ENCODE results near the gene ZC3H6. TPM values are rescaled to one million over a fixed set of nuclear protein-coding genes. Genes with fewer than 3 reads are reported as not detected.

The ZC3H6 gene
- total RNA-seq: 7.2 and 9.0 TPM in 2 replicates

- intact Hi-C loops (cut with micrococcal nuclease): loop anchor here (1.0 to 5.0 kb wide), 10 partner anchors 16 to 489 kb away; partner anchors contain the start of genes ANAPC1, CHCHD5, CKAP2L and POLR1B
These were observed at the start of gene ZC3H6 for GRCh38 chr2:112275311-112275886. Gene ZC3H6, plus strand, starts transcription at chr2:112275597. Its CDS starts 398 bp downstream, at chr2:112275995.

- intact Hi-C loops (cut with micrococcal nuclease): no loop called here
These were observed 46.0 kb upstream of the ZC3H6 start for GRCh38 chr2:112229348-112229747.

GRCh38 chr2:112230371-112230770 is 45.0 kb upstream of the ZC3H6 start:
- intact Hi-C loops (cut with micrococcal nuclease): loop anchor here (5.0 kb wide), 1 partner anchor 108 kb away; no protein-coding TSS in a partner anchor

GRCh38 chr2:112239862-112240261 is 35.5 kb upstream of the ZC3H6 start:
- intact Hi-C loops (cut with micrococcal nuclease): no loop called here

- intact Hi-C loops (cut with micrococcal nuclease): no loop called here
These were observed 33.0 kb upstream of the ZC3H6 start for GRCh38 chr2:112242384-112242783.

- intact Hi-C loops (cut with micrococcal nuclease): no loop called here
These were observed 32.2 kb upstream of the ZC3H6 start for GRCh38 chr2:112243233-112243632.

- intact Hi-C loops (cut with micrococcal nuclease): no loop called here
These were observed 30.5 kb upstream of the ZC3H6 start for GRCh38 chr2:112244854-112245253.

GRCh38 chr2:112251271-112251670 is 24.1 kb upstream of the ZC3H6 start:
- intact Hi-C loops (cut with micrococcal nuclease): no loop called here

- intact Hi-C loops (cut with micrococcal nuclease): no loop called here
These were observed 22.1 kb upstream of the ZC3H6 start for GRCh38 chr2:112253261-112253815.

GRCh38 chr2:112254466-112255240 is 20.7 kb upstream of the ZC3H6 start, which contains the start of gene ZC3H8:
Gene ZC3H8, minus strand, starts transcription at chr2:112255042. Its CDS starts 61 bp downstream, at chr2:112254981.
- intact Hi-C loops (cut with micrococcal nuclease): loop anchor here (1.0 to 5.0 kb wide), 10 partner anchors 21 to 393 kb away; partner anchors contain the start of genes ANAPC1, CHCHD5, POLR1B and SLC20A1

GRCh38 chr2:112255875-112256274 is 19.5 kb upstream of the ZC3H6 start:
- intact Hi-C loops (cut with micrococcal nuclease): loop anchor here (1.0 to 5.0 kb wide), 6 partner anchors 68 to 391 kb away; partner anchors contain the start of genes CHCHD5, SLC20A1 and TMEM87B

- intact Hi-C loops (cut with micrococcal nuclease): loop anchor here (5.0 kb wide), 2 partner anchors 246 to 391 kb away; partner anchors contain the start of gene SLC20A1
These were observed 18.7 kb upstream of the ZC3H6 start for GRCh38 chr2:112256654-112257053.

GRCh38 chr2:112257575-112257974 is 17.8 kb upstream of the ZC3H6 start:
- intact Hi-C loops (cut with micrococcal nuclease): loop anchor here (5.0 kb wide), 2 partner anchors 245 to 390 kb away; partner anchors contain the start of gene SLC20A1

- intact Hi-C loops (cut with micrococcal nuclease): loop anchor here (1.0 to 5.0 kb wide), 5 partner anchors 16 to 388 kb away; partner anchors contain the start of genes SLC20A1, TMEM87B and ZC3H6
These were observed 15.7 kb upstream of the ZC3H6 start for GRCh38 chr2:112259509-112260294.

- intact Hi-C loops (cut with micrococcal nuclease): no loop called here
These were observed 15.1 kb upstream of the ZC3H6 start for GRCh38 chr2:112260295-112260625.

GRCh38 chr2:112262876-112263275 is 12.5 kb upstream of the ZC3H6 start:
- intact Hi-C loops (cut with micrococcal nuclease): no loop called here

- intact Hi-C loops (cut with micrococcal nuclease): no loop called here
These were observed 6.8 kb upstream of the ZC3H6 start for GRCh38 chr2:112268547-112268946.

- intact Hi-C loops (cut with micrococcal nuclease): no loop called here
These were observed 2.7 kb upstream of the ZC3H6 start for GRCh38 chr2:112272669-112273068.

GRCh38 chr2:112273349-112273748 is 2.0 kb upstream of the ZC3H6 start:
- intact Hi-C loops (cut with micrococcal nuclease): no loop called here

- intact Hi-C loops (cut with micrococcal nuclease): loop anchor here (1.0 to 5.0 kb wide), 10 partner anchors 17 to 488 kb away; partner anchors contain the start of genes ANAPC1, CHCHD5, CKAP2L and POLR1B
These were observed 733 bp downstream of the ZC3H6 start for GRCh38 chr2:112275887-112276773.

Data from T-helper 1 cell treated with Interleukin-12 subunit alpha and Interleukin-12 subunit beta and Interleukin-4 antibody, amounts not matched to agents 30 ng/mL and 1 ng/mL, for 36 hours (primary cell).